Coronary artery (tissue), 2 donors: ENCODE data around the gene PNPLA2.

Source experiments
- DNase-seq: peaks from one replicate; pipeline ENCODE4 v3.0.0-alpha.2; 2017; ENCODE audit warnings: low spot score
- H3K27ac ChIP-seq, 2 donors: fragments of 200-600 bp; sonication (generic); one replicate each; pipeline ENCODE4 v1.5.1; 2016 to 2019
- H3K4me3 ChIP-seq: fragments of 200-600 bp; sonication (generic); 2 replicates; pipeline ENCODE4 v1.5.1; 2016; ENCODE audit warnings: mild to moderate bottlenecking, moderate library complexity
- TF ChIP-seq, protein P1 (sequence below): fragments of 200-600 bp; sonication (generic); IDR thresholded peaks from one replicate; pipeline ENCODE4 v1.5.1; 2019; ENCODE audit warnings: antibody characterized with exemption

PNPLA2 gene

DNA sequence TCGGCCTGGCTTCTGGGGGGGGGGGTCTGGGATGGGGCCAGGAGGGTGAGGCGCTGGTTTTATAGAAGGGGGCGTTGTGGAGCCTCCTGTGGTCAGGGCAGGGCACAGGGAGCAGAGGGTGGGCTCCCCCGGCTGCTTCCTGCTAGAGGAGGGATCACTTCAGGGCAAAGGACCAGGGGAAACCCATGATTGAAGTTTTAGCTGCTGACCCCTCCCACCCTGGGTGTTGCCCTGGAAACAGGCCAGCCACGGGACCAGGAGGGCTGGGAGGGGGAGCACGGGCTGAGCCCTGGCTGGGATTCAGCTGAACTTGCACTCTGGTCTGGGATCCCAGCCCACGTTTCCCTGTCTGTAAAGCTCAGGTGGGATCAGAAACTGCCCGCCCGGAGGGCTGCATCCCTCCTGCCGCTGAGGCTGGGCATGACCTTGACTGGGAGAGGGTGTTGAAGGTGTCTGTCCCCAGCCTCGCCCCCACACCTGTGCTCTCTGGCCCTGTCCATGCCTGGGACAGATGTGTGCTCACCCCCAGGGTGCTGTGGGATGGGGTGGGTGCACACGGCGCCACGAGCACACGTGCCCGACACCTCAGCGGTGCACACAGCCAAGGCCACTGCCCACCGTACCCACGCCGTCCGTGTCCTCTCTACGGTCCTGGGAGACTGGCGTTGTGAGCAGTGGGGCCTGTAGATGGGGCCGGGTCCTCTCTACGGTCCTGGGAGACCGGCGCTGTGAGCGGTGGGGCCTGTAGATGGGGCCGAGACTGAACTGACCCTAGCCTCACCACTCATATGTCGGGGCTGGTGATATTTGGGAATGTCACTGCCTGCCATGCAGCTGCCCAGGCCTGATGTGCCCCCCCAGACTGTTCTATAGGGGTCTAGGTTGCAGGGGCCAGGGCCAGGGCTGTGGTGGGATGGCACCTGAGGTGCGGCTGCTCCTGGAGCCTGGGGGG is 26.3 kb downstream of the PNPLA2 start:
- peak; percentile 95 for DNase-seq
- peak overlapping the region; percentile 92 for H3K4me3 ChIP-seq

DNA sequence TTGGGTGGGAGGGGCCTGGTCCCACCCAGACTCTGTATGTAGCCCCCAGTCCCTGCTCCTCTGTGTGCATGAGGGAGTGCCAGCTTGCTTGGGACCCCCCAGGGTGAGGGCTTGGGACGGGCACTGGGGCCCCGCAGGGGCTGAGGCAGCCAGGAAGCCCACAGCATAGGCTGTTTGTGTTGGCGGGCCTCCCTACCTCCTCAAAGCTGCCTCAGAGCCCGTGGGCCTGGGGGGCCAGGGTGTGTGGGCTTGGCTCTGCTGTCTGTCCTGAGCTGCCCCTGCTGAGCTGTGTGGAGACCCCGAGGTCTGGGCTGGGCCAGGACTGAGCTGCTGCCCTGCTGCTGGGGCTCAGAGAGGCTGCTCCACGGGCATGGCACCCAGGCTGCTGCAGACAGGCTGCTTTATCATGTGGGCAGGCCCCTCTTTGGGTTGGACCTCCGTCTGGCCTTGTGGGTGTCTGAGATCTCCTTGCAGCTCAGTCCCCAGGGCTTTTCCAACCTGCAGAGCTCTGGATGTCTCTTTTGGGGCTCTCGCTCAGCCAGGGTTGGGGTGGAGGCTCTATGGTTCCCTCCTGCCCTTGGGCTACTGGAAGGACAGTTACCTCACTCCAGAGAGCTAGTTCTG is 27.3 kb downstream of the PNPLA2 start:
- DNase-seq = no peak
- TF ChIP-seq, protein P1, sequence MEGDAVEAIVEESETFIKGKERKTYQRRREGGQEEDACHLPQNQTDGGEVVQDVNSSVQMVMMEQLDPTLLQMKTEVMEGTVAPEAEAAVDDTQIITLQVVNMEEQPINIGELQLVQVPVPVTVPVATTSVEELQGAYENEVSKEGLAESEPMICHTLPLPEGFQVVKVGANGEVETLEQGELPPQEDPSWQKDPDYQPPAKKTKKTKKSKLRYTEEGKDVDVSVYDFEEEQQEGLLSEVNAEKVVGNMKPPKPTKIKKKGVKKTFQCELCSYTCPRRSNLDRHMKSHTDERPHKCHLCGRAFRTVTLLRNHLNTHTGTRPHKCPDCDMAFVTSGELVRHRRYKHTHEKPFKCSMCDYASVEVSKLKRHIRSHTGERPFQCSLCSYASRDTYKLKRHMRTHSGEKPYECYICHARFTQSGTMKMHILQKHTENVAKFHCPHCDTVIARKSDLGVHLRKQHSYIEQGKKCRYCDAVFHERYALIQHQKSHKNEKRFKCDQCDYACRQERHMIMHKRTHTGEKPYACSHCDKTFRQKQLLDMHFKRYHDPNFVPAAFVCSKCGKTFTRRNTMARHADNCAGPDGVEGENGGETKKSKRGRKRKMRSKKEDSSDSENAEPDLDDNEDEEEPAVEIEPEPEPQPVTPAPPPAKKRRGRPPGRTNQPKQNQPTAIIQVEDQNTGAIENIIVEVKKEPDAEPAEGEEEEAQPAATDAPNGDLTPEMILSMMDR = no peak
- Histone ChIP-seq H3K4me3 (peak overlapping the region; percentile 92), H3K27ac (peak overlapping the region; percentile 92 to 96)

More for the DNA sequence above, 26.3 kb downstream of the PNPLA2 start:
- TF ChIP-seq, protein P1 = no peak
- H3K27ac ChIP-seq = peak overlapping the region; percentile 92 to 96

DNA sequence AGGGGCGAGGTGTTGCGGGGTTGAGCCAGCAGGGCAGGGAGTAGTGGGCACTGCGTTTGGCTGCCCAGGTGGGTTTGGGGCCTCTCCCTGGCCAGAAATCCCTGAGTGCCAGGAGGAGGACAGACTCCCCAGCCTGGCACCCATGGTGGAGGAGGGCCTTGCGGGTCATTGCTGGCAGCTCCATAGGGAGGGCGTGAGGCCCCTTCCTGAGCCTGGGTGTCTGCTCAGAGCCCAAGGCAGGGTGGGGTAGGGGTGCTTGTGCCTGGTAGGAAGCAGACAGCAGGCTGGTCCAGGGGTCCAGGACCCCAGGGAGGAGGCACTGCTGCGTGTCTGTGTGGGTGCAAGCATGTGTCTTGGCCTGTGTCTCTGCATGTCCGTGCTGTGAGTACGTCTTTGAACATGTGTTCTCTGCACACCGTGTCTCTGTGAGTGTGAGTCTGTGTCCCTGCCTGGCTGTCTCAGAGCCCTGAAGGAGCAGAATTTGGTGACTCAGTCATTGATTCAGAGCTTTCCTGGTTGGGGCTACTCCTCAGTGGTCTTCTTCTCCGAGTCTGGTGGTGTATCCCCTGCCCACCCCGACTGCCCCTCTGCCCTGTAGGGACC is 27.9 kb downstream of the PNPLA2 start:
- peak overlapping the region in 1 of 2 donors; percentile 96 for H3K27ac ChIP-seq
- TF ChIP-seq, protein P1 = no peak
- no peak for DNase-seq
- no peak overlapping the region for H3K4me3 ChIP-seq

DNA sequence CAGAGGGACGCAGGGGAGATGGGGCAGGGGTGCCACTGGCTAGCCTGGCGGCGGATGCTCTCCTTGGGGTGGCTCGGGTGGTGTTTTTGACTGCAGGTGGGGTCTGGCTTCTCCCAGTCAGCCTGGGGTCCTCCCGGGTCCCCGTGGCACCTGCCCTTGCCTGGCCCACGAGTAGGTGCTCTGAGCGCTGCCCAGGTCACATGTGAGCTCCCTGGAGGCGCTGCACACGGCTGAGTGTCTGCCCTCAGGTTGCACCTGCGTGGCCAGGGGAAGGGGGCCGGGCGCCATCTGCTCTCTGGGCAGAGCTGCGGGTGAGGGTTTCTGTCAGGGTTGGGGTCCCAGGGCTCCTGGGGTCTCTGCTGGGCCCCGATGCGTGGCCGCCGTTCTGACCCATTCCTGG is 29.2 kb downstream of the PNPLA2 start:
- no peak overlapping the region for H3K4me3 ChIP-seq
- no peak overlapping the region for H3K27ac ChIP-seq
- TF ChIP-seq, protein P1 = no peak
- no peak for DNase-seq

DNA sequence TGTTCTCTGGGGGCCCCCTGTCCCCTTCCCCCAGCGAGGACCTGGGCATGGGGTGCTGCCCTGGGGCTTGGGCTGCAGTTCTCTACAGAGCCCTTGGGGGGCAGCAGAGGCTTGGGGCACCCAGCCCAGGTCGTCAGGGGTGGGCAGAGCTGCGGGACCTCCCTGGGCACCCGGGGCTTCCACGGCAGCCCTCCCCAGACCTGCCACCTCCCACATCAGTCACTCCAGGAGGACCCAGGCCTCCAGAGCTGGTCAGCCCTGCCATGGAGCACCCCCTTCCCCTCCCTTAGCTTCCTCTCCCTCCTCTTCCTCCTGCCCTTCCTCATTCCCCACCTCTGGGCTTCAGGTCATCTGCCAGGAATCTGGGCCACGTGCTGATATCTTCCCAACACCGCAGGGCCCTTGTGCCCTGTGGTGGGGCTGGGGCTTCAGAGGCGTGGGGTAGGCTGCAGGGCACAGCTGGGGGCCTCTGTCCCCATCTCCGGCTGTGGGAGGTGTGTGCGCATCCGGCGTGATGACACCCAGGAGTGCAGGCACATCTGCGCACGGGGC is 29.7 kb downstream of the PNPLA2 start:
- DNase-seq = no peak
- no peak overlapping the region for H3K27ac ChIP-seq
- TF ChIP-seq, protein P1 = peak; percentile 83
- H3K4me3 ChIP-seq = peak overlapping the region; percentile 74

DNA sequence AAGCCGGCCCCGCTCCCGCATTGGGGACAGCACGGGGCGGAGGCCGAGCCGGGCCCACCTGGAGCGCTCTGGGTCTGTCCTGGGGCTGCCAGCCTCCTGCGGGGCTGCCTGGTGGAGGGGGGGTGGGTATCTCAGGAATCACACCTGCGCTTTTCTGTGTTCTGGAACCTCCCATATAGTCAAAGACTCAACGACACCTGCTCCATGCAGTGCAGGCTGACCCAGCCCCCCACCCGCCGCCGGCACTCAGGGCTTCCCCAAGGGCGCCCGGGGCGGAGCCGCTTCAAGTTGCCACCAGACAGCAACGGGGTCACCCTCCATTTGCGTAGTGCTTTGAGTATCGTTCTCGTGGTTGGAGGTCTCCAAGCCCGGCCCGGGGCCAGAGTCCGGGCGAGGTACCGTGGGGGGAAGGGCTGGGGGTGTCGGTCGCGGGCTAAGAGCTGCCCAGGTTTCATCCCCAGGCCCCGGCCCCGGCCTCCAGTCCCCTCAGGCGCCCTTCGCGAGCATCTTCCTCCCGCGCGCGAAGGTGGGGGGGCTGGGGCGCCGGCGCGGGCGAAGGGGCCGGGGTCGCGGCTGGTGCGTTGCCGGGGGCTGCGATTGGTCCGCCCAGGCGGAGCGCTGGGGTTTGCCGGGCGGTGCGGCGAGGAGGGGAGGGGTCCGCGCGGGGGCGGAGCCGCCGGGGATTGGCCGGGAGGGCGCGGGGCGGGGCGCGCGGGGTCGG is 30.6 kb downstream of the PNPLA2 start:
- Histone ChIP-seq H3K27ac (no peak overlapping the region), H3K4me3 (peak overlapping the region; percentile 74)
- DNase-seq = no peak
- TF ChIP-seq, protein P1 = no peak
